GM23338 (cell line): ENCODE measurements around the gene PPP1R27.

Experiments
- CREB1 ChIP-seq: fragments of 250-450 bp; sonication (Bioruptor Pico); IDR thresholded peaks from 2 replicates; pipeline ENCODE4 v1.5.0; 2020; ENCODE audit warnings: low read depth, mild to moderate bottlenecking, moderate library complexity
- CTCF ChIP-seq, 2 experiments: fragments of 200-600 bp in 1 of 2; sonication (generic) in 1 of 2; conservative IDR thresholded peaks; 2 replicates each; pipeline versions ENCODE4 v1.5.1 to v1.6.1; 2016 to 2017; ENCODE audit warnings: antibody characterized with exemption in 2 of 2, low read depth in 2 of 2, mild to moderate bottlenecking in 2 of 2, moderate library complexity in 1 of 2
- EZH2 ChIP-seq: fragments of 200-600 bp; sonication (generic); IDR thresholded peaks from one replicate; pipeline ENCODE4 v1.8.0; 2017; ENCODE audit warnings: antibody characterized with exemption, mild to moderate bottlenecking, low read depth; ENCODE audit not compliant: unreplicated experiment
- POLR2AphosphoS5 ChIP-seq: IDR thresholded peaks from 2 replicates; pipeline ENCODE4 v1.6.1; 2016; ENCODE audit warnings: antibody characterized with exemption, low read depth
- TF ChIP-seq, protein P1 (sequence below): fragments of 250-450 bp; sonication (Bioruptor Pico); IDR thresholded peaks from 2 replicates; pipeline ENCODE4 v1.5.0; 2020; ENCODE audit warnings: mild to moderate bottlenecking, moderate library complexity

- TF ChIP-seq CTCF (conservative IDR thresholded peaks at IDR 0.05; ENCODE audit: low read depth in 2 of 2) (no peak), EZH2 (no peak), CREB1 (CRISPR knock-in tag) (no peak), POLR2AphosphoS5 (no peak)
- TF ChIP-seq, protein P1, sequence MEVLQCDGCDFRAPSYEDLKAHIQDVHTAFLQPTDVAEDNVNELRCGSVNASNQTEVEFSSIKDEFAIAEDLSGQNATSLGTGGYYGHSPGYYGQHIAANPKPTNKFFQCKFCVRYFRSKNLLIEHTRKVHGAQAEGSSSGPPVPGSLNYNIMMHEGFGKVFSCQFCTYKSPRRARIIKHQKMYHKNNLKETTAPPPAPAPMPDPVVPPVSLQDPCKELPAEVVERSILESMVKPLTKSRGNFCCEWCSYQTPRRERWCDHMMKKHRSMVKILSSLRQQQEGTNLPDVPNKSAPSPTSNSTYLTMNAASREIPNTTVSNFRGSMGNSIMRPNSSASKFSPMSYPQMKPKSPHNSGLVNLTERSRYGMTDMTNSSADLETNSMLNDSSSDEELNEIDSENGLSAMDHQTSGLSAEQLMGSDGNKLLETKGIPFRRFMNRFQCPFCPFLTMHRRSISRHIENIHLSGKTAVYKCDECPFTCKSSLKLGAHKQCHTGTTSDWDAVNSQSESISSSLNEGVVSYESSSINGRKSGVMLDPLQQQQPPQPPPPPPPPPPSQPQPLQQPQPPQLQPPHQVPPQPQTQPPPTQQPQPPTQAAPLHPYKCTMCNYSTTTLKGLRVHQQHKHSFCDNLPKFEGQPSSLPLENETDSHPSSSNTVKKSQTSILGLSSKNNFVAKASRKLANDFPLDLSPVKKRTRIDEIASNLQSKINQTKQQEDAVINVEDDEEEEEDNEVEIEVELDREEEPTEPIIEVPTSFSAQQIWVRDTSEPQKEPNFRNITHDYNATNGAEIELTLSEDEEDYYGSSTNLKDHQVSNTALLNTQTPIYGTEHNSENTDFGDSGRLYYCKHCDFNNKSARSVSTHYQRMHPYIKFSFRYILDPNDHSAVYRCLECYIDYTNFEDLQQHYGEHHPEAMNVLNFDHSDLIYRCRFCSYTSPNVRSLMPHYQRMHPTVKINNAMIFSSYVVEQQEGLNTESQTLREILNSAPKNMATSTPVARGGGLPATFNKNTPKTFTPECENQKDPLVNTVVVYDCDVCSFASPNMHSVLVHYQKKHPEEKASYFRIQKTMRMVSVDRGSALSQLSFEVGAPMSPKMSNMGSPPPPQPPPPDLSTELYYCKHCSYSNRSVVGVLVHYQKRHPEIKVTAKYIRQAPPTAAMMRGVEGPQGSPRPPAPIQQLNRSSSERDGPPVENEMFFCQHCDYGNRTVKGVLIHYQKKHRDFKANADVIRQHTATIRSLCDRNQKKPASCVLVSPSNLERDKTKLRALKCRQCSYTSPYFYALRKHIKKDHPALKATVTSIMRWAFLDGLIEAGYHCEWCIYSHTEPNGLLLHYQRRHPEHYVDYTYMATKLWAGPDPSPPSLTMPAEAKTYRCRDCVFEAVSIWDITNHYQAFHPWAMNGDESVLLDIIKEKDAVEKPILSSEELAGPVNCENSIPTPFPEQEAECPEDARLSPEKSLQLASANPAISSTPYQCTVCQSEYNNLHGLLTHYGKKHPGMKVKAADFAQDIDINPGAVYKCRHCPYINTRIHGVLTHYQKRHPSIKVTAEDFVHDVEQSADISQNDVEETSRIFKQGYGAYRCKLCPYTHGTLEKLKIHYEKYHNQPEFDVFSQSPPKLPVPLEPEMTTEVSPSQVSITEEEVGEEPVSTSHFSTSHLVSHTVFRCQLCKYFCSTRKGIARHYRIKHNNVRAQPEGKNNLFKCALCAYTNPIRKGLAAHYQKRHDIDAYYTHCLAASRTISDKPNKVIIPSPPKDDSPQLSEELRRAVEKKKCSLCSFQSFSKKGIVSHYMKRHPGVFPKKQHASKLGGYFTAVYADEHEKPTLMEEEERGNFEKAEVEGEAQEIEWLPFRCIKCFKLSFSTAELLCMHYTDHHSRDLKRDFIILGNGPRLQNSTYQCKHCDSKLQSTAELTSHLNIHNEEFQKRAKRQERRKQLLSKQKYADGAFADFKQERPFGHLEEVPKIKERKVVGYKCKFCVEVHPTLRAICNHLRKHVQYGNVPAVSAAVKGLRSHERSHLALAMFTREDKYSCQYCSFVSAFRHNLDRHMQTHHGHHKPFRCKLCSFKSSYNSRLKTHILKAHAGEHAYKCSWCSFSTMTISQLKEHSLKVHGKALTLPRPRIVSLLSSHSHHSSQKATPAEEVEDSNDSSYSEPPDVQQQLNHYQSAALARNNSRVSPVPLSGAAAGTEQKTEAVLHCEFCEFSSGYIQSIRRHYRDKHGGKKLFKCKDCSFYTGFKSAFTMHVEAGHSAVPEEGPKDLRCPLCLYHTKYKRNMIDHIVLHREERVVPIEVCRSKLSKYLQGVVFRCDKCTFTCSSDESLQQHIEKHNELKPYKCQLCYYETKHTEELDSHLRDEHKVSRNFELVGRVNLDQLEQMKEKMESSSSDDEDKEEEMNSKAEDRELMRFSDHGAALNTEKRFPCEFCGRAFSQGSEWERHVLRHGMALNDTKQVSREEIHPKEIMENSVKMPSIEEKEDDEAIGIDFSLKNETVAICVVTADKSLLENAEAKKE (CRISPR knock-in tag) = no peak
Observed at GRCh38 chr17:81839301-81839700, 4.5 kb upstream of the PPP1R27 start.
